MG63 (cell line): ENCODE results near the gene MRPS5. TPM values are rescaled to one million over a fixed set of nuclear protein-coding genes. Genes with fewer than 3 reads are reported as not detected.

Experiments used
- DNase-seq: peaks from one replicate; pipeline ENCODE4 v3.0.0-alpha.2; 2020
- H3K27me3 ChIP-seq: fragments of 250-450 bp; sonication (Bioruptor Pico); 2 replicates; pipeline ENCODE4 v1.5.1; 2020; ENCODE audit warnings: mild to moderate bottlenecking, moderate library complexity
- H3K36me3 ChIP-seq: fragments of 250-450 bp; sonication (Bioruptor Pico); 2 replicates; pipeline ENCODE4 v1.5.1; 2020; ENCODE audit warnings: mild to moderate bottlenecking, moderate library complexity
- H3K4me3 ChIP-seq: fragments of 250-450 bp; sonication (Bioruptor Pico); 2 replicates; pipeline ENCODE4 v1.5.1; 2020; ENCODE audit warnings: mild to moderate bottlenecking, moderate library complexity
- H3K9me3 ChIP-seq: fragments of 250-450 bp; sonication (Bioruptor Pico); 2 replicates; pipeline ENCODE4 v1.5.1; 2020; ENCODE audit warnings: mild to moderate bottlenecking, moderate library complexity
- total RNA-seq: library from RNA; depleted of rRNA; stranded (reverse); fragments of >200 nt; shearing (Covaris generic); gene quantifications from 2 replicates; pipeline ENCODE4 v1.2.3, GENCODE V29; 2014; ENCODE audit warnings: low replicate concordance

The MRPS5 gene
- total RNA-seq, 1 experiment from 2014 or later = 71.0 TPM

- DNase-seq = peak; percentile 14
- peaks cover 6% of the 10 kb centered on the region; the same call in 1 of the 2 replicates for H3K27me3 ChIP-seq
- no peaks in the 10 kb centered on the region for H3K36me3 ChIP-seq
- H3K4me3 ChIP-seq = no peak overlapping the region
- H3K9me3 ChIP-seq = no peaks in the 10 kb centered on the region
Measured at GRCh38 chr2:95056461-95057459, 64.8 kb downstream of the MRPS5 start.

GRCh38 chr2:95056044-95056443, 65.6 kb downstream of the MRPS5 start:
- Histone ChIP-seq H3K27me3 (peaks cover 6% of the 10 kb centered on the region), H3K4me3 (no peak overlapping the region), H3K9me3 (no peaks in the 10 kb centered on the region), H3K36me3 (no peaks in the 10 kb centered on the region)
- no peak for DNase-seq

- Histone ChIP-seq H3K4me3 (no peak overlapping the region), H3K36me3 (no peaks in the 10 kb centered on the region), H3K9me3 (no peaks in the 10 kb centered on the region), H3K27me3 (peaks cover 6% of the 10 kb centered on the region)
- no peak for DNase-seq
Measured at GRCh38 chr2:95055262-95055661, 66.3 kb downstream of the MRPS5 start.

- H3K36me3 ChIP-seq = no peaks in the 10 kb centered on the region
- peaks cover 6% of the 10 kb centered on the region for H3K27me3 ChIP-seq
- no peak overlapping the region for H3K4me3 ChIP-seq
- no peaks in the 10 kb centered on the region for H3K9me3 ChIP-seq
- DNase-seq = no peak
Measured at GRCh38 chr2:95054016-95054415, 67.6 kb downstream of the MRPS5 start.

GRCh38 chr2:95053543-95053942, 68.1 kb downstream of the MRPS5 start:
- H3K4me3 ChIP-seq = no peak overlapping the region
- DNase-seq = no peak
- H3K9me3 ChIP-seq = no peaks in the 10 kb centered on the region
- H3K27me3 ChIP-seq = peaks cover 6% of the 10 kb centered on the region
- no peaks in the 10 kb centered on the region for H3K36me3 ChIP-seq

- Histone ChIP-seq H3K36me3 (no peaks in the 10 kb centered on the region), H3K9me3 (no peaks in the 10 kb centered on the region), H3K27me3 (peaks cover 6% of the 10 kb centered on the region), H3K4me3 (no peak overlapping the region)
- DNase-seq = no peak
Measured at GRCh38 chr2:95052804-95053479, 68.7 kb downstream of the MRPS5 start.

GRCh38 chr2:95052307-95052706, 69.3 kb downstream of the MRPS5 start:
- Histone ChIP-seq H3K4me3 (no peak overlapping the region), H3K9me3 (no peaks in the 10 kb centered on the region), H3K27me3 (peaks cover 6% of the 10 kb centered on the region), H3K36me3 (no peaks in the 10 kb centered on the region)
- no peak for DNase-seq

- H3K36me3 ChIP-seq = no peaks in the 10 kb centered on the region
- no peak overlapping the region for H3K4me3 ChIP-seq
- H3K9me3 ChIP-seq = no peaks in the 10 kb centered on the region
- peaks cover 6% of the 10 kb centered on the region for H3K27me3 ChIP-seq
- no peak for DNase-seq
Measured at GRCh38 chr2:95051626-95052025, 70.0 kb downstream of the MRPS5 start.

- no peak overlapping the region for H3K4me3 ChIP-seq
- no peaks in the 10 kb centered on the region for H3K36me3 ChIP-seq
- DNase-seq = no peak
- H3K9me3 ChIP-seq = no peaks in the 10 kb centered on the region
- peaks cover 6% of the 10 kb centered on the region for H3K27me3 ChIP-seq
Measured at GRCh38 chr2:95050385-95051300, 71.0 kb downstream of the MRPS5 start.

GRCh38 chr2:95049961-95050360, 71.6 kb downstream of the MRPS5 start:
- Histone ChIP-seq H3K36me3 (no peaks in the 10 kb centered on the region), H3K4me3 (no peak overlapping the region), H3K9me3 (no peaks in the 10 kb centered on the region), H3K27me3 (peaks cover 6% of the 10 kb centered on the region)
- DNase-seq = no peak

- no peaks in the 10 kb centered on the region for H3K36me3 ChIP-seq
Measured at GRCh38 chr2:95049683-95049955, 72.0 kb downstream of the MRPS5 start.

GRCh38 chr2:95048825-95049682, 72.6 kb downstream of the MRPS5 start:
- DNase-seq = no peak
- H3K4me3 ChIP-seq = no peak overlapping the region
- no peaks in the 10 kb centered on the region for H3K36me3 ChIP-seq
- H3K27me3 ChIP-seq = peaks cover 4% of the 10 kb centered on the region
- H3K9me3 ChIP-seq = no peaks in the 10 kb centered on the region

More at GRCh38 chr2:95049683-95049955, 72.0 kb downstream of the MRPS5 start:
- H3K4me3 ChIP-seq = no peak overlapping the region
- DNase-seq = no peak
- H3K27me3 ChIP-seq = peaks cover 6% of the 10 kb centered on the region
- no peaks in the 10 kb centered on the region for H3K9me3 ChIP-seq

- Histone ChIP-seq H3K4me3 (no peak overlapping the region), H3K9me3 (no peaks in the 10 kb centered on the region), H3K27me3 (no peaks in the 10 kb centered on the region; the same call in 1 of the 2 replicates), H3K36me3 (no peaks in the 10 kb centered on the region)
- no peak for DNase-seq
Measured at GRCh38 chr2:95047629-95048510, 73.7 kb downstream of the MRPS5 start.

- DNase-seq = no peak
- Histone ChIP-seq H3K36me3 (no peaks in the 10 kb centered on the region), H3K4me3 (no peak overlapping the region), H3K27me3 (no peaks in the 10 kb centered on the region; the same call in 1 of the 2 replicates), H3K9me3 (no peaks in the 10 kb centered on the region)
Measured at GRCh38 chr2:95046371-95047112, 75.1 kb downstream of the MRPS5 start.
